Pancreas (tissue), 10 donors: ENCODE data around the gene DYNLL2. TPM values are rescaled to one million over a fixed set of nuclear protein-coding genes. Genes with fewer than 3 reads are reported as not detected.

Experiments used
- ATAC-seq, 4 donors: fragments of 200-7000 bp; cut with Tn5 transposase; one replicate each; pipeline versions ENCODE4 v1.8.0 to v1.9.1; 2020; ENCODE audit warnings: mild to moderate bottlenecking in 4 of 4, moderate library complexity in 4 of 4
- DNase-seq, 6 donors: peaks; one replicate each; pipeline ENCODE4 v3.0.0-alpha.2; 2020
- FAIRE-seq: peaks from 2 replicates; lab custom pipeline; 2012; peaks lifted over from hg19 to GRCh38; lab: Jason Lieb, UNC
- H3K27ac ChIP-seq, 4 donors: fragments of 200-600 bp; sonication (generic); 1 replicate in 3 of 4; 2 replicates in 1 of 4; pipeline versions ENCODE4 v1.5.0 to v1.8.0; 2020
- H3K27me3 ChIP-seq, 4 donors: fragments of 200-600 bp; one replicate each; pipeline ENCODE4 v1.8.0; 2021
- H3K36me3 ChIP-seq, 3 donors: fragments of 200-600 bp; sonication (generic) in 1 of 3; one replicate each; pipeline versions ENCODE4 v1.5.0 to v1.8.0; 2020 to 2021
- H3K4me1 ChIP-seq, 3 donors: fragments of 200-600 bp; one replicate each; pipeline ENCODE4 v1.8.0; 2021
- H3K4me3 ChIP-seq, 4 donors: fragments of 200-600 bp; sonication (generic) in 2 of 4; one replicate each; pipeline versions ENCODE4 v1.5.0 to v1.8.0; 2020 to 2021
- H3K9me3 ChIP-seq, 4 donors: fragments of 200-600 bp; one replicate each; pipeline ENCODE4 v1.8.0; 2021
- CTCF ChIP-seq, 4 donors: fragments of 200-600 bp; sonication (generic) in 3 of 4; IDR thresholded peaks; one replicate each; pipeline versions ENCODE4 v1.5.0 to v1.8.0; 2021; ENCODE audit warnings: antibody characterized with exemption in 4 of 4
- WGBS, 2 donors: extraction: QIAGEN DNeasy Blood & Tissue Kit; methylation state at CpG; one replicate each; pipeline ENCODE4 v1.1.7; 2013; 5-methylcytosine and 5-hydroxymethylcytosine counted together
- intact Hi-C, 3 donors: fragments of 100-400 bp; cut with DNase I; formaldehyde crosslinking; loops; one replicate each; pipeline versions ENCODE4 v1.11.1 to v1.14.2; 2022
- polyA plus RNA-seq, 2 donors: library from polyadenylated mRNA; stranded (reverse); fragments of 200-250 nt; gene quantifications; one replicate each; pipeline ENCODE4 v1.2.3, GENCODE V29; 2013
- total RNA-seq, 6 donors: library from RNA; stranded (reverse); fragmentation: NEBNext Ultra II Directional in 4 of 6; extraction: Animal tissue kit (Norgen Biotek cat#: 25700) in 4 of 6; gene quantifications; one replicate each; pipeline versions ENCODE4 v1.2.1 to v1.2.4, GENCODE V29; 2021 to 2023
- donor health status: healthy with polysubstance abuse.
- donor health status: DM: no; HTN: no; CAD: no; lungs with moderate emphysema.
- donor health status: DM: no; HTN: no; CAD: no.
- donor health status: control.
- donor health status: control.
- donor health status: Bipolar disorder and iron deficiency.
- donor health status: DM: yes; HTN: yes; CAD: no.
- donor health status: DM: no; HTN: no; CAD: no.
- donor health status: DM: no; HTN: no; CAD: no.
- donor health status: DM: yes; HTN: yes; CAD: no.

Gene DYNLL2
- total and polyA plus RNA-seq, 8 donors = 10.7 to 20.5 (median 13.1) TPM

GRCh38 chr17:58056476-58056875 is 26.7 kb upstream of the DYNLL2 start:
- H3K4me3 ChIP-seq = no peak overlapping the region
- H3K27ac ChIP-seq = no peak overlapping the region
- ATAC-seq (no peak), FAIRE-seq (no peak), DNase-seq (no peak)
- no peaks in the 10 kb centered on the region for H3K36me3 ChIP-seq
- TF ChIP-seq CTCF (IDR thresholded peaks at IDR 0.05) = no peak
- H3K4me1 ChIP-seq = no peaks in the 10 kb centered on the region
- no peaks in the 10 kb centered on the region for H3K27me3 ChIP-seq
- H3K9me3 ChIP-seq = no peaks in the 10 kb centered on the region
- intact Hi-C loops = no loop called here

- Histone ChIP-seq H3K4me1 (no peaks in the 10 kb centered on the region), H3K27me3 (no peaks in the 10 kb centered on the region), H3K36me3 (no peaks in the 10 kb centered on the region), H3K27ac (no peak overlapping the region), H3K4me3 (no peak overlapping the region), H3K9me3 (no peaks in the 10 kb centered on the region)
- intact Hi-C loops = no loop called here
- FAIRE-seq (no peak), ATAC-seq (no peak), DNase-seq (no peak)
- no peak for TF ChIP-seq CTCF (IDR thresholded peaks at IDR 0.05)
- 29 to 32% methylated on average over 5 of the region's 5 CpGs for WGBS, 2 donors
Measured at GRCh38 chr17:58059141-58059540, 24.1 kb upstream of the DYNLL2 start.

GRCh38 chr17:58060596-58061191 is 22.5 kb upstream of the DYNLL2 start:
- no peak overlapping the region for H3K4me3 ChIP-seq
- intact Hi-C loops = no loop called here
- no peaks in the 10 kb centered on the region for H3K4me1 ChIP-seq
- no peaks in the 10 kb centered on the region for H3K36me3 ChIP-seq
- no peak for FAIRE-seq
- ATAC-seq = peak in 3 of 4 donors; percentile 44 to 55 (median 48)
- no peak overlapping the region for H3K27ac ChIP-seq
- no peaks in the 10 kb centered on the region for H3K9me3 ChIP-seq
- no peak for TF ChIP-seq CTCF (IDR thresholded peaks at IDR 0.05)
- H3K27me3 ChIP-seq = no peaks in the 10 kb centered on the region
- peak in 1 of 6 donors; percentile 14 for DNase-seq
- WGBS, 2 donors = 13 to 16% methylated on average over 9 of the region's 9 CpGs

GRCh38 chr17:58061672-58062071 is 21.5 kb upstream of the DYNLL2 start:
- WGBS, 2 donors = 76 to 78% methylated on average over 5 of the region's 5 CpGs
- FAIRE-seq (no peak), DNase-seq (no peak), ATAC-seq (no peak)
- no peak overlapping the region for H3K27ac ChIP-seq
- no peaks in the 10 kb centered on the region for H3K4me1 ChIP-seq
- no peaks in the 10 kb centered on the region for H3K9me3 ChIP-seq
- H3K36me3 ChIP-seq = no peaks in the 10 kb centered on the region
- intact Hi-C loops = no loop called here
- H3K4me3 ChIP-seq = no peak overlapping the region
- H3K27me3 ChIP-seq = no peaks in the 10 kb centered on the region
- TF ChIP-seq CTCF (IDR thresholded peaks at IDR 0.05) = no peak

GRCh38 chr17:58065238-58065637 is 18.0 kb upstream of the DYNLL2 start:
- ATAC-seq = no peak
- no peaks in the 10 kb centered on the region for H3K9me3 ChIP-seq
- no peak overlapping the region for H3K27ac ChIP-seq
- H3K36me3 ChIP-seq = no peaks in the 10 kb centered on the region
- H3K4me1 ChIP-seq = no peaks in the 10 kb centered on the region
- no peak for TF ChIP-seq CTCF (IDR thresholded peaks at IDR 0.05)
- H3K4me3 ChIP-seq = no peak overlapping the region
- no peaks in the 10 kb centered on the region for H3K27me3 ChIP-seq
- intact Hi-C loops = no loop called here
- DNase-seq = no peak
- 87 to 88% methylated on average over 1 of the region's 1 CpG for WGBS, 2 donors
- no peak for FAIRE-seq
